ENCODE measurements around the gene ITPK1.

DNA sequence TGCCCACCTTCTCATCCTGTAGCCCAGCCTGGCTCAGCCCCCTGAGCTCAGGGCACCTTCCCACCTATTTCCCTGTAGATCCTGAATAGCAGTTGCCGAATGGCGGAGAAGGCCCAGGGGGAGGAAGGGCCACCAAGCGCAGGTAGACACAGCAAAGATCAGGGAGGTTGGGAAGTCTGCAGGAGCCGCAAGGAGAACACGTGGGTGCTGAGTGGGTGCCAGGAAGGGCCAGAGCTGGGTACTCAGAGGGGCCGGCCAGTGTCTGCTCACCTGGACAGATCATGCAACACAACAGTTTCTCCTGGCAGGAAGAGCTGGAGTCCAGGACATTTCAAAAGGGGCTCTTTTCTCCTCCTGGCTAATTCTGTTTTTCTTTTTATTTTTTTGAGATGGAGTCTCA, 162.2 kb downstream of the ITPK1 start:
- TF ChIP-seq, protein P1, sequence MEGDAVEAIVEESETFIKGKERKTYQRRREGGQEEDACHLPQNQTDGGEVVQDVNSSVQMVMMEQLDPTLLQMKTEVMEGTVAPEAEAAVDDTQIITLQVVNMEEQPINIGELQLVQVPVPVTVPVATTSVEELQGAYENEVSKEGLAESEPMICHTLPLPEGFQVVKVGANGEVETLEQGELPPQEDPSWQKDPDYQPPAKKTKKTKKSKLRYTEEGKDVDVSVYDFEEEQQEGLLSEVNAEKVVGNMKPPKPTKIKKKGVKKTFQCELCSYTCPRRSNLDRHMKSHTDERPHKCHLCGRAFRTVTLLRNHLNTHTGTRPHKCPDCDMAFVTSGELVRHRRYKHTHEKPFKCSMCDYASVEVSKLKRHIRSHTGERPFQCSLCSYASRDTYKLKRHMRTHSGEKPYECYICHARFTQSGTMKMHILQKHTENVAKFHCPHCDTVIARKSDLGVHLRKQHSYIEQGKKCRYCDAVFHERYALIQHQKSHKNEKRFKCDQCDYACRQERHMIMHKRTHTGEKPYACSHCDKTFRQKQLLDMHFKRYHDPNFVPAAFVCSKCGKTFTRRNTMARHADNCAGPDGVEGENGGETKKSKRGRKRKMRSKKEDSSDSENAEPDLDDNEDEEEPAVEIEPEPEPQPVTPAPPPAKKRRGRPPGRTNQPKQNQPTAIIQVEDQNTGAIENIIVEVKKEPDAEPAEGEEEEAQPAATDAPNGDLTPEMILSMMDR (conservative IDR thresholded peaks at IDR 0.05 in 1 of 2, IDR thresholded peaks at IDR 0.05 in 1 of 2; ENCODE audit: extremely low read depth in 1 of 2, insufficient read depth in 1 of 2, low read depth in 1 of 2, low read length in 2 of 2): no peak
- TF ChIP-seq EZH2 (IDR thresholded peaks at IDR 0.05; ENCODE audit: borderline replicate concordance, low read length): no peak

Data from mammary epithelial cell (primary cell).